Measurements from ENCODE around the gene C1orf53.
"Not testable (repeated sequence)": the region's sequence is repeated elsewhere in the genome, so short reads cannot be mapped to it uniquely, and the experiment has no call there.

C1orf53 gene

GRCh38 chr1:197922070-197922390 lies 19.6 kb downstream of the C1orf53 start:
- no peak for DNase-seq

- DNase-seq, result no peak
Observed at GRCh38 chr1:197923038-197923437, 20.6 kb downstream of the C1orf53 start.

- DNase-seq, result no peak
Observed at GRCh38 chr1:197924516-197925123, 22.2 kb downstream of the C1orf53 start.

- DNase-seq, result no peak
Observed at GRCh38 chr1:197927908-197928665, 25.7 kb downstream of the C1orf53 start.

GRCh38 chr1:197928849-197929336 lies 26.5 kb downstream of the C1orf53 start:
- DNase-seq, result no peak

- DNase-seq, result no peak
Observed at GRCh38 chr1:197933016-197933415, 30.6 kb downstream of the C1orf53 start.

- no peak for DNase-seq
Observed at GRCh38 chr1:197933647-197934046, 31.2 kb downstream of the C1orf53 start.

GRCh38 chr1:197937381-197937780 lies 35.0 kb downstream of the C1orf53 start:
- no peak for DNase-seq

GRCh38 chr1:197937892-197938291 lies 35.5 kb downstream of the C1orf53 start:
- DNase-seq, result no peak

- DNase-seq, result not testable (repeated sequence)
Observed at GRCh38 chr1:197939159-197939980, 36.9 kb downstream of the C1orf53 start.

GRCh38 chr1:197942042-197942441 lies 39.6 kb downstream of the C1orf53 start:
- DNase-seq, result no peak

GRCh38 chr1:197944485-197944884 lies 42.1 kb downstream of the C1orf53 start:
- DNase-seq, result no peak

- DNase-seq, result no peak
Observed at GRCh38 chr1:197948926-197949899, 46.8 kb downstream of the C1orf53 start.

- no peak for DNase-seq
Observed at GRCh38 chr1:197951089-197951488, 48.7 kb downstream of the C1orf53 start.

- no peak for DNase-seq
Observed at GRCh38 chr1:197951617-197952175, 49.3 kb downstream of the C1orf53 start.

- not testable (repeated sequence) for DNase-seq
Observed at GRCh38 chr1:197953472-197953871, 51.0 kb downstream of the C1orf53 start.

- no peak for DNase-seq
Observed at GRCh38 chr1:197954718-197955418, 52.4 kb downstream of the C1orf53 start.

GRCh38 chr1:197955486-197956394 lies 53.3 kb downstream of the C1orf53 start:
- no peak for DNase-seq
